Testis (tissue), 3 donors: ENCODE results near the gene STAM. TPM values are rescaled to one million over a fixed set of nuclear protein-coding genes. Genes with fewer than 3 reads are reported as not detected.

Experiments used
- DNase-seq: peaks from one replicate; pipeline ENCODE4 v3.0.0-alpha.2; 2019
- H3K27ac ChIP-seq, 2 donors: fragments of 200-600 bp; sonication (generic); one replicate each; pipeline ENCODE4 v1.5.1; 2019
- H3K27me3 ChIP-seq: fragments of 200-600 bp; sonication (generic); one replicate; pipeline ENCODE4 v1.5.1; 2019
- H3K36me3 ChIP-seq: fragments of 200-600 bp; sonication (generic); one replicate; pipeline ENCODE4 v1.5.1; 2017; ENCODE audit warnings: low read depth; ENCODE audit errors: missing control alignments
- H3K4me1 ChIP-seq: fragments of 200-600 bp; sonication (generic); one replicate; pipeline ENCODE4 v1.5.1; 2019
- H3K4me3 ChIP-seq, 2 donors: fragments of 200-600 bp; sonication (generic); one replicate each; pipeline ENCODE4 v1.5.1; 2017 to 2019
- H3K9me3 ChIP-seq: fragments of 200-600 bp; sonication (generic); one replicate; pipeline ENCODE4 v1.5.1; 2017
- POLR2A ChIP-seq: fragments of 450-650 bp; IDR thresholded peaks from one replicate; pipeline ENCODE4 v1.6.1; 2017; ENCODE audit warnings: antibody characterized with exemption, mild to moderate bottlenecking, moderate library complexity
- WGBS, 2 donors: methylation state at CpG; one replicate each; pipeline ENCODE4 v1.1.5; 2018; 5-methylcytosine and 5-hydroxymethylcytosine counted together
- intact Hi-C: fragments of 100-400 bp; cut with DNase I; formaldehyde crosslinking; loops from one replicate; pipeline ENCODE4 v1.15.1; 2023; ENCODE audit warnings: low total_unique reads
- polyA plus RNA-seq: library from polyadenylated mRNA; stranded (reverse); fragments of 350-450 nt; fragmentation: Illumina TruSeq; extraction: RNeasy Lipid Tissue Mini Kit (QIAGEN cat#74804); gene quantifications from one replicate; pipeline ENCODE4 v1.2.3, GENCODE V29; 2014; ENCODE audit warnings: low read depth, low replicate concordance; ENCODE audit not compliant: insufficient read depth
- total RNA-seq, 2 donors: library from RNA; depleted of rRNA; stranded (reverse); fragments of >200 nt; gene quantifications; one replicate each; pipeline ENCODE4 v1.2.3, GENCODE V29; 2016
- TF ChIP-seq, protein P1 (sequence below), 3 experiments: fragments of 450-650 bp in 2 of 3; fragments of 200-600 bp in 1 of 3; sonication (generic) in 1 of 3; IDR thresholded peaks; one replicate each; pipeline ENCODE4 v1.5.1; 2016 to 2019; ENCODE audit warnings: antibody characterized with exemption in 3 of 3, mild to moderate bottlenecking in 2 of 3, moderate library complexity in 1 of 3

Gene STAM
- total and polyA plus RNA-seq, 3 donors from 2014 or later = 23.7 to 40.9 (median 40.6) TPM

DNA sequence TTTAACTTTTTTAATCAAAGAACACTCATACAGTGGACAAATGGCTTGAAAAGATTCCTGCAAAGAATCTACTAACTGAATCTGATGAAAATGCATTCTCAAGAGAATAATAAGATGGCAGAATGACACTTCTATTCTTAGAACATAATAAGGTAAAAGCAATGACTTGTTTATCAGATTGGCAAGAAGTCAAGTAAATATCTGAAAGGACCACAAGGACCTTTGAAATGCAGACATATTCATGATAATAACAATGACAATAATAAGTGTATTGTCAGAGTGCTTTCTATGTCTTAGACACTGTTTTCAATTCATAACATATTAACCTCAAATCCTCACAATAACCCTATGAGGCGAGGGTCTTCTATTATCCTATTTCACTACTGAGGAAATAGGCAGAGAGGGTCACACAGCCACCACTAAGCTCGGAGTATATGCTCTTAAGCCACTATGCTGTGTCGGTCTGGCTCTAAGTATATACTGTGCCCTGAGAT lies 37.4 kb upstream of the STAM start:
- Histone ChIP-seq H3K27ac (no peak overlapping the region), H3K36me3 (no peaks in the 10 kb centered on the region), H3K9me3 (no peaks in the 10 kb centered on the region), H3K4me1 (no peaks in the 10 kb centered on the region), H3K27me3 (no peaks in the 10 kb centered on the region), H3K4me3 (no peak overlapping the region)
- intact Hi-C loops = loop anchor here (10.0 kb wide), 1 partner anchor 138 kb away; no protein-coding TSS in a partner anchor
- no peak for TF ChIP-seq POLR2A
- TF ChIP-seq, protein P1, sequence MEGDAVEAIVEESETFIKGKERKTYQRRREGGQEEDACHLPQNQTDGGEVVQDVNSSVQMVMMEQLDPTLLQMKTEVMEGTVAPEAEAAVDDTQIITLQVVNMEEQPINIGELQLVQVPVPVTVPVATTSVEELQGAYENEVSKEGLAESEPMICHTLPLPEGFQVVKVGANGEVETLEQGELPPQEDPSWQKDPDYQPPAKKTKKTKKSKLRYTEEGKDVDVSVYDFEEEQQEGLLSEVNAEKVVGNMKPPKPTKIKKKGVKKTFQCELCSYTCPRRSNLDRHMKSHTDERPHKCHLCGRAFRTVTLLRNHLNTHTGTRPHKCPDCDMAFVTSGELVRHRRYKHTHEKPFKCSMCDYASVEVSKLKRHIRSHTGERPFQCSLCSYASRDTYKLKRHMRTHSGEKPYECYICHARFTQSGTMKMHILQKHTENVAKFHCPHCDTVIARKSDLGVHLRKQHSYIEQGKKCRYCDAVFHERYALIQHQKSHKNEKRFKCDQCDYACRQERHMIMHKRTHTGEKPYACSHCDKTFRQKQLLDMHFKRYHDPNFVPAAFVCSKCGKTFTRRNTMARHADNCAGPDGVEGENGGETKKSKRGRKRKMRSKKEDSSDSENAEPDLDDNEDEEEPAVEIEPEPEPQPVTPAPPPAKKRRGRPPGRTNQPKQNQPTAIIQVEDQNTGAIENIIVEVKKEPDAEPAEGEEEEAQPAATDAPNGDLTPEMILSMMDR (IDR thresholded peaks at IDR 0.05) = no peak
- no peak for DNase-seq
- 81 to 82% methylated on average over 3 of the region's 3 CpGs for WGBS, 2 donors

GRCh38 chr10:17607060-17607459 lies 36.9 kb upstream of the STAM start:
- intact Hi-C loops = loop anchor here (10.0 kb wide), 1 partner anchor 138 kb away; no protein-coding TSS in a partner anchor

DNA sequence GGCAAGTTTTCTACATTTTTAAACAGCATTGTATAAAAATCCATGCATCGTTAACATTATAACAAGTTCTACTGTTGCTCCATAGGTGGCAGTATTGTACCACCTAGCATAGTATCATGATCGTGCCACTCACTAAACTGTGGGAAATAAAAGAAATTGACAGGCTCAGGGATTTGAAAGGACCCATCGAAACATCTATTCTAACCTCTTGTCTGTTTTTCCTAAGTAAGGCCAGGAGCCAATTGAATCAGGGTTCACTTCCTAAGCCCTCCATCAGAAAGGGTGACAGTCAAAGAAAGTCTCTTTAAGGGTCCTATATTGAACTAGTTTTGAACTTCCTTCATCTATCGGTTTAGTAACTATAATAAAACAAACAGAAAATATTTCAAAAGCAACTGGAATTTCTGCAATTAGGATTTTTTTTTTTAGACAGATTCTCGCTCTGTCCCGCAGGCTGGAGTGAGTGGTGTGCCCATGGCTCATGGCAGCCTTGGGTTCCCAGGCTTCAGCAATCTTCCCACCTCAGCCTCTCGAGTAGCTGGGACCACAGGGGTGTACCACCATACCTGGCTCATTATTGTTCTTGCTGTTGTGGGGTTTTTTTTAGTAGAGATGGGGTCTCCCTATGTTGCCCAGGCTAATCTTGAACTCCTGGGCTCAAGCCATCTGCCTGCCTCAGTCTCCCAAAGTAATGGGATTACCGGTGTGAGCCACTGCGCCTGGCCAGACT lies 36.2 kb upstream of the STAM start:
- Histone ChIP-seq H3K36me3 (no peaks in the 10 kb centered on the region), H3K27ac (no peak overlapping the region), H3K27me3 (no peaks in the 10 kb centered on the region), H3K4me1 (no peaks in the 10 kb centered on the region), H3K9me3 (no peaks in the 10 kb centered on the region), H3K4me3 (no peak overlapping the region)
- WGBS, 2 donors = 62% methylated on average over 9 of the region's 9 CpGs
- no peak for DNase-seq
- intact Hi-C loops = loop anchor here (10.0 kb wide), 1 partner anchor 137 kb away; no protein-coding TSS in a partner anchor
- TF ChIP-seq POLR2A = no peak
- TF ChIP-seq, protein P1 (IDR thresholded peaks at IDR 0.05) = peak; percentile 60 to 82 (median 73)

More at GRCh38 chr10:17607060-17607459, 36.9 kb upstream of the STAM start:
- 52 to 63% methylated on average over 2 of the region's 2 CpGs for WGBS, 2 donors
- H3K4me1 ChIP-seq = no peaks in the 10 kb centered on the region
- H3K9me3 ChIP-seq = no peaks in the 10 kb centered on the region
- TF ChIP-seq, protein P1 (IDR thresholded peaks at IDR 0.05) = no peak
- TF ChIP-seq POLR2A = no peak
- no peak overlapping the region for H3K4me3 ChIP-seq
- H3K27me3 ChIP-seq = no peaks in the 10 kb centered on the region
- H3K36me3 ChIP-seq = no peaks in the 10 kb centered on the region
- no peak overlapping the region for H3K27ac ChIP-seq
- DNase-seq = no peak

DNA sequence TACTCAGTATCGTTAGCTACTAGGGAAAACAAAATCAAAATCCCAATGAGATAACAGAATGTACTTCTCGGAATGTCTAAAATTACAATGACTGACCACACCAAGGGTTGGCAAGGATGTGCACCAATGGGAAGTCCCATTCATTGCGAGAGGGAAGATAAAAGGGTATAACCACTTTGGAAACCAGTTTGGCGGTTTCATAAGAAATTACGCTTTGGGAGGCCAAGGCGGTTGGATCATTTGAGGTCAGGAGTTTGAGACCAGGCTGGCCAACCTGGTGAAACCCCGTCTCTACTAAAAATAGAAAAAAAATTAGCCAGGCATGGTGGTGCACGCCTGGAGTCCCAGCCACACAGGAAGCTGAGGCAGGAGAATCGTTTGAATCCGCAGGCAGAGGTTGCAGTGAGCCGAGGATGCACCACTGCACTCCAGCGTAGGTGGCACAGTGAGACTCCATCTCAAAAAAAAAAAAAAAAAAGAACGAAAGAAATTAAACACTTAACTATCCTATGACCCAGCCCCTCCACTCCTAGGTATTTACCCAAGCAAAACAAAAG lies 34.4 kb upstream of the STAM start:
- Histone ChIP-seq H3K4me1 (no peaks in the 10 kb centered on the region), H3K36me3 (no peaks in the 10 kb centered on the region), H3K9me3 (no peaks in the 10 kb centered on the region), H3K27me3 (no peaks in the 10 kb centered on the region), H3K27ac (no peak overlapping the region), H3K4me3 (no peak overlapping the region)
- intact Hi-C loops = loop anchor here (10.0 kb wide), 1 partner anchor 135 kb away; no protein-coding TSS in a partner anchor
- WGBS, 2 donors = 86 to 89% methylated on average over 13 of the region's 13 CpGs
- TF ChIP-seq, protein P1 (IDR thresholded peaks at IDR 0.05) = no peak
- no peak for TF ChIP-seq POLR2A
- no peak for DNase-seq
